Measurements from ENCODE around the gene SOSTDC1. TPM values are rescaled to one million over a fixed set of nuclear protein-coding genes. Genes with fewer than 3 reads are reported as not detected.

Gene SOSTDC1
- total RNA-seq, 1 donor from 2014 or later = 0.85 TPM

GRCh38 chr7:16494551-16494950 is 29.0 kb upstream of the SOSTDC1 start:
- Histone ChIP-seq H3K4me3 (no peak overlapping the region), H3K9me3 (replicated peaks) (no peaks in the 10 kb centered on the region), H3K4me1 (no peaks in the 10 kb centered on the region), H3K27ac (replicated peaks) (no peak overlapping the region), H3K27me3 (ENCODE audit: low read depth) (no peaks in the 10 kb centered on the region), H3K36me3 (no peaks in the 10 kb centered on the region)
- intact Hi-C loops (cut with micrococcal nuclease) = no loop called here
- no peak for DNase-seq
- TF ChIP-seq CTCF (IDR thresholded peaks at IDR 0.05; ENCODE audit: borderline replicate concordance) = no peak

- no peaks in the 10 kb centered on the region for H3K9me3 ChIP-seq (replicated peaks)
- no peak for DNase-seq
- no peak for TF ChIP-seq CTCF (IDR thresholded peaks at IDR 0.05; ENCODE audit: borderline replicate concordance)
- H3K36me3 ChIP-seq = no peaks in the 10 kb centered on the region
- H3K4me1 ChIP-seq = no peaks in the 10 kb centered on the region
- no peak overlapping the region for H3K27ac ChIP-seq (replicated peaks)
- intact Hi-C loops (cut with micrococcal nuclease) = no loop called here
- no peak overlapping the region for H3K4me3 ChIP-seq
- no peaks in the 10 kb centered on the region for H3K27me3 ChIP-seq (ENCODE audit: low read depth)
Measured at GRCh38 chr7:16493266-16493665, 27.7 kb upstream of the SOSTDC1 start.

GRCh38 chr7:16492513-16493062 is 27.1 kb upstream of the SOSTDC1 start:
- H3K9me3 ChIP-seq (replicated peaks) = no peaks in the 10 kb centered on the region
- H3K4me3 ChIP-seq = no peak overlapping the region
- H3K4me1 ChIP-seq = no peaks in the 10 kb centered on the region
- intact Hi-C loops (cut with micrococcal nuclease) = no loop called here
- TF ChIP-seq CTCF (IDR thresholded peaks at IDR 0.05; ENCODE audit: borderline replicate concordance) = no peak
- no peaks in the 10 kb centered on the region for H3K36me3 ChIP-seq
- no peaks in the 10 kb centered on the region for H3K27me3 ChIP-seq (ENCODE audit: low read depth)
- no peak for DNase-seq
- H3K27ac ChIP-seq (replicated peaks) = no peak overlapping the region

- intact Hi-C loops (cut with micrococcal nuclease) = no loop called here
- Histone ChIP-seq H3K27ac (replicated peaks) (no peak overlapping the region), H3K36me3 (no peaks in the 10 kb centered on the region), H3K27me3 (ENCODE audit: low read depth) (no peaks in the 10 kb centered on the region), H3K4me3 (no peak overlapping the region), H3K4me1 (no peaks in the 10 kb centered on the region), H3K9me3 (replicated peaks) (no peaks in the 10 kb centered on the region)
- no peak for DNase-seq
- TF ChIP-seq CTCF (IDR thresholded peaks at IDR 0.05; ENCODE audit: borderline replicate concordance) = no peak
Measured at GRCh38 chr7:16491148-16491547, 25.6 kb upstream of the SOSTDC1 start.

- intact Hi-C loops (cut with micrococcal nuclease) = no loop called here
- Histone ChIP-seq H3K36me3 (no peaks in the 10 kb centered on the region), H3K9me3 (replicated peaks) (no peaks in the 10 kb centered on the region), H3K4me3 (no peak overlapping the region), H3K27ac (replicated peaks) (no peak overlapping the region), H3K4me1 (no peaks in the 10 kb centered on the region), H3K27me3 (ENCODE audit: low read depth) (no peaks in the 10 kb centered on the region)
- no peak for TF ChIP-seq CTCF (IDR thresholded peaks at IDR 0.05; ENCODE audit: borderline replicate concordance)
- DNase-seq = no peak
Measured at GRCh38 chr7:16484453-16485158, 19.1 kb upstream of the SOSTDC1 start.
